Activated CD4-positive, alpha-beta T cell treated with anti-CD3 and anti-CD28 coated beads, Interleukin-2, amount 50 U/mL, for 4 hours (primary cell): ENCODE data around the gene AP1M1.
A peak's percentile ranks its signal among the peaks of the same experiment; 100 is the strongest.

Experiments
- DNase-seq, 2 experiments: peaks; one replicate each; pipeline ENCODE4 v3.0.0-alpha.2; 2020

Gene AP1M1

GRCh38 chr19:16233836-16234551 lies 36.3 kb downstream of the AP1M1 start:
- DNase-seq: no peak

DNA sequence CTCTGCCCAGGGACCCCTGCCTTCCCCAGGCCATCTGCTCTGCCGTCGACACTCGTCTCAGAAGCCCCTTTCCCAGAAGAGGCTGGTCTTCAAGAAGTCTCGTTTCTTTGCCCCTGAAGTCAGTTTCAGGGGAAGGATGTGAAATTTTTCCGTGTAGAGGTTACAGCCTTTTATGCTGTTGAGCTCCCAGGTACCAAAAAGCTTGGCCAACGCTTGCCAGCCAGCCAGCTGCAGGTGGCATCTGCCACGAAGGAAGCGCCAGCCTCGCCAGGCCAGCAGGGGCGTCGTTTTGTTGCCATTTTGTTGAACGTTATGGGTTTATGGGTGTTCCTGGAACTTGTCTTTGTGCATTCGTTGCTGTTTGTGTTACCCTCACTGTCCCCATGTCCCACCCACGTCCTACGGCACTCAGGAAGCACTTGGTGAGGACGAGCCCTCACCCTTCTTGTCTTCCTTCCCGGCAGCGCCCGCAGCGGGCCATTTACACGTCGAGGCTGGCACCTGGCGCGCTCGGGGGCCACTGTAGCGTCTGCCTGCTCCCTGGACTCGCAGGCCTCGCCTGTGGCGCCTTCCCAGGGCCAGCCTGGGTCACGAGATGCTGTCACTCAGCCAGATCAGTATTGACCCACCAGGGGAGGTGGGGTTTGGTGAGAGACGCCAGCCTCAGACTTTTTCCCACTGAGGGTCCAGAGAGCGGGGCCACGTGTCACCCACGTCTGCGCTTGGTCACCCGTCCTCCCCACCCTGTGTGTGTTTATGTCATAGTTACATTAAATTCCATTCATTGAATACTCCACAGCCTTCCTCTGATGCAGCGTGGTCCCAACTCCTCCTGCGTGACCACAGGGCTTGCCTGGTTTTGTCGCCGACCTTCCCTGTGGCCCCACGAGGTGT lies 37.1 kb downstream of the AP1M1 start:
- DNase-seq: no peak

DNA sequence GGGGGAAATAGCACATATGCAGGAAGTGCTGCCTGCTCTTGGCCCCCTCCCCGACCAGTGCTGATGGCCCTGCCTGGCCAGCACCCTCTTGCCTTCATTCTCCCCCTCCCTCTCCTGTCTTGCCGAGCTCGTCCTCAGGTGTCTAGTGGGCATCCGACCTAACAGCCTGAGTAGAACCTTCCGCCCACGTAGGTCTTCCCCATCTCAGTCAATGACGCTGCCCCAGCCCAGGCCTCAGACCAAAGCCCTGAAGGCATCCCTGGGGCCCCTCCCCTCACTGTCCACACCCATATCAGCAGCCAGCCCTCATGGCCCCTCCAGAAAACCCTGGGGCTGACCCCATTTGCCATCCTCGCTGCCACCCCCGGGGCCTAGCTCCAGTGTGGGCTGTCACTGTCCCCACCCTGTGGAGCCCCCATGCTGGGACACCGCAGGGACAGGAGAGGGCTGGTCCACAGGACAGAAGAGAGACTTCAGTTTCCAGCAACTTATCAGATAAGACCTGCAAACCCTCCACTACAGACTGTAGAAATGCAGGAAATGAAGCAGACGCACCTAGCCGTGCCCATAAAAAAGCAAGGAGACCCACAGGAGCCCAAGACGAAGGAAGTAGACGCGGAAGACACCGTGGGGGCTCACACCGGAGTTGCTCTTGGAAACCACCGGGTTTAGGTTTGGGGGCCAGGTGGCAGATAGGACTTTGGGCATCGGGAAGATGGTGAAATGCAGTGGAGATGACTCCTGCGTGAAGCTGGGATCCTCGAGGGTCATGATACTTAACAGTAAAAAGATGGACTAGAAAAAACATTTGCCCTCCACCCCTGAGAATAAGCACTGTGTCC lies 38.3 kb downstream of the AP1M1 start:
- no peak for DNase-seq

- DNase-seq: no peak
Measured at GRCh38 chr19:16244091-16244490, 46.4 kb downstream of the AP1M1 start.

DNA sequence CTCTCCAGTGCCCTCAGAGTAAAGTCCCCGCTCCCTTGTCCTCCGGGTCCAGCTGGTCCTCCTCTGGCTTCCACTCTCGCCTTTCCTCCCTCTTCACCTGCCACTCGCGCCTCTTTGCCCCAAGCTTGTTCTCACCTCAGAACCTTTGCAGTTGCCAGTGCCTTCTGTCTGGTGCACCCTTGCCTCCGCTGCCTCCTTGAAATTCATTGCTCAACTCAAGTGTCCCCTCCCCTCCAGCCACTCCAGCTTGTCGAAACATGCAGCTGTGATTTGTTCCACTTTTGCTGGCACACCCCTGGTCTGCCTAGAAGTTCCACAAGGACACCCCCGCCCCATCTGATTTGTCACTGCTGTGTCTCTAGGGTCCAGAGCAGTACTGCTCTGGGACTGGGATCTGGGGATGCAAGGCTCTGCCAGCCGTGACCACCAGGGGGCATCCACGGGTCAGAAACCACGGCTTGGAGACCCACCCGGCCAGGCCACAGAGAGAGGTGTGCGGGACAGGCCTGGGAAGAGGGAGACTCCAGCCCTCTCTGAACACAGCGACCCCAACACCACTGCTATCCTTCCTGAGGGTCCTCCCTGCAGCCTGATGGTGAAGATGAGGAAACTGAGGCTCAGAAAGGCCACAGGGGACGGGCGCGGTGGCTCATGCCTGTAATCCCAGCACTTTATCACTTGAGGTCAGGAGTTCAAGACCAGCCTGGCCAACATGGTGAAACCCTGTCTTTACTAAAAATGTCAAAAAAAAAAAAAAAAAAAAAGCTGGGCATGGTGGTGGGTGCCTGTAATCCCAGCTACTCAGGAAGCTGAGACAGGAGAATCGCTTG lies 49.9 kb downstream of the AP1M1 start:
- DNase-seq: peak; percentile 82 to 83

DNA sequence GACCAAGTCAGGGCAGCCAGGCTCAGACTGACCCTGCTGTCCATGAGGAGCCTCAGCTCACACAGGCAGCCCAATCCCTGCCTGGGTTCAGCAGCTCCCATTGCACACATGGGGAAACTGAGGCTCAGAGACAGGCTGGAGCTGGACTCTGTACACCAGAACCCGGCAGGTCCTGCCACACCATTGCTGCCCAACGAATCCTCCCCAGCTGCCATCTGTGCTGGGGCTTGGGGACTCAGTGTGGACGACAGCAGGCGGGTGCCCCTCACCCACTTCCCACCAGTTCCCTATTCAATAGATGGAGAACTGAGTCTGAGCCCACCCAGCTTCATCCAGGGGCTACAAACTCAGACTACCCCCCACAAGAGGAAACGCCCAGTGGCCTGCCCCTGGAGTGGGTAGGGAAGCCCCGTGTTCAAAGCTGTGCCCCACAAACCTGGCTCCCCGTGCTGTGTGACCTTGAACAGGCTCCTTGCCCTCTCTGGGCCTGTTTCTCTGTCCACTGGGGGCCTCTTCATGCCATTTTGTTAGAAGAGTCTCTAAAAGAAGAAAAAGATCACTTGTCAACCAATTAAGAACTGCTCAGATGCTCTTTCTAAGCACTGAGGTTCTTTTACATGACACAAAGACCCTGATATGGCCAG lies 50.8 kb downstream of the AP1M1 start:
- DNase-seq: no peak

DNA sequence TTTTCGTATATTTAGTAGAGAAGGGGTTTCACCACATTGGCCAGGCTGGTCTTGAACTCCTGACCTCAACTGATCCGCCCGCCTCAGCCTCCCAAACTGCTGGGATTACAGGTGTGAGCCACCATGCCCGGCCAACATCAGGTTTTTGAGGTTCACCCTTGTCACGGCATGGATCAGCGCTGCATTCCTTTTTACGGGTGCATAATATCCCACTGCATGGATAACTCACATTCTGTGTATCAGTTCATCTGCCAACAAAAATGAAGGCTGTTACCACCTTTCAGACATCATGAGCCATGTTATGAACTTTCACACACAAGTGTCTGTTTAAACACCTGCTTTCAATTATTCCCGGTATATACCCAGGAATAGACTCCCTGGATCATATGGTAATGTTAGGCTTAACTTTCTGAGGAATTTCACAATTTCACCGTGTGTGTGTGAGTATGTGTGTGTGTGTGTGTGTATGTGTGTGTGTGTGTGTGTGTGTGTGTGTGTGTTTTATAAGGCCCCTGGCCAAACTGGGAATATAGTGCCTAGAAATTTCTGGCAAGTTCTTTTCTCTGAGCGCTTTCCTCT lies 52.2 kb downstream of the AP1M1 start:
- no peak for DNase-seq

DNA sequence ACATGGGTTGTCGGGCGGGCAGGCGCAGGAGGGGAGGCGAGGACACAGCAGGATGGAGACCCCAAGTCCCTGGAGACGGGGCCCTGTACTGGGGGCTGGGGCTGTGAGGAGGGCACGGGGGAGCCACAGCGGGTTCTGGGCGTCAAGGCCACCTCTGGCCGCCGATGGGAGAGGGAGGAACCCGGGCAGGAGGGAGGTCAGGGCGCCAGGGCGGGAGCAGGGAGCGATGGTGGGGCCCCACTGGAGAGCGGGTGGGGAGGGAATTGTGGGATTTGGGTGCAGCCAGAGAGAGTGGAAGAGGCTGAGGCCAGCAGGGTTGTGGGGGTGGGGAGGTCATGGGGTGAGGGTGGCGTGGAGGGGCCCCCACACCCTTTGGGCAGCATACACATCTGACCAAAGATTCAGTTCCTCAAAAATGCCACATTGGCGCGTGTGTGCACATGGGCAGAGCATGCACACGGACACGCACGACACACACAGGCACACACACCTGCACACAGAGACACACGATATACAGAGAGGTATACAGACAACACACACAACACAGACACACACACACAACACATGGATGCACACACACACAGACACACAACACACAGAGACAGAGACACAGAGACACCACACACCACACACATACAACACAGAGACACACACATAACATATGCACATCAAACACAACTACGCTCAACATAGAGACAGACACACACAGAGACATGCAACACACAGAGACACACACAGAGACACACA lies 54.9 kb downstream of the AP1M1 start:
- DNase-seq: no peak

GRCh38 chr19:16254851-16255408 lies 57.2 kb downstream of the AP1M1 start:
- no peak for DNase-seq

DNA sequence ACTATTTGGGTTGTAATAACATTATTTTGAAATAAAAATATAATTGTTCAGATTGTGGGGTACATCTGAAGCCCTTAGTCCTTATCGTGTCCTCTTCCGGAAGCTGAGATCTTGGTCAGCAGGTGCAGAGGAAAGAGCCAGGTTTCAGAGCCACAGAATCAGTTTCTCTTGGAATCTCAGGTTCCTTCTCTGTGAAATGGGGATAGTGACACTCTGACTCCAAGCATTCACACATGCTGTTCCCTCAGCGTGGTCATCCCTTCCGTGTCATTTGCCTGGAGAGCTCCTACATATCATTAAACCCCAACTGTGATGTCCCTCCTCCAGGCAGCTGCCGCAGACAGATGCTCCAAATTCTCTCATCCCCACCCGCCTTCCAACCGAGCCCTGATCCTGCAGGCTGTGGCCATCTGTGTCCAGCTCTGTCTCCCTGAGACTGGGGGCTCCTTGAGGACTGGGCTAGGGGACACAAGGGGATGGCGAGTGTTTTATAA lies 59.8 kb downstream of the AP1M1 start:
- no peak for DNase-seq

GRCh38 chr19:16258440-16258903 lies 60.8 kb downstream of the AP1M1 start:
- DNase-seq: no peak

DNA sequence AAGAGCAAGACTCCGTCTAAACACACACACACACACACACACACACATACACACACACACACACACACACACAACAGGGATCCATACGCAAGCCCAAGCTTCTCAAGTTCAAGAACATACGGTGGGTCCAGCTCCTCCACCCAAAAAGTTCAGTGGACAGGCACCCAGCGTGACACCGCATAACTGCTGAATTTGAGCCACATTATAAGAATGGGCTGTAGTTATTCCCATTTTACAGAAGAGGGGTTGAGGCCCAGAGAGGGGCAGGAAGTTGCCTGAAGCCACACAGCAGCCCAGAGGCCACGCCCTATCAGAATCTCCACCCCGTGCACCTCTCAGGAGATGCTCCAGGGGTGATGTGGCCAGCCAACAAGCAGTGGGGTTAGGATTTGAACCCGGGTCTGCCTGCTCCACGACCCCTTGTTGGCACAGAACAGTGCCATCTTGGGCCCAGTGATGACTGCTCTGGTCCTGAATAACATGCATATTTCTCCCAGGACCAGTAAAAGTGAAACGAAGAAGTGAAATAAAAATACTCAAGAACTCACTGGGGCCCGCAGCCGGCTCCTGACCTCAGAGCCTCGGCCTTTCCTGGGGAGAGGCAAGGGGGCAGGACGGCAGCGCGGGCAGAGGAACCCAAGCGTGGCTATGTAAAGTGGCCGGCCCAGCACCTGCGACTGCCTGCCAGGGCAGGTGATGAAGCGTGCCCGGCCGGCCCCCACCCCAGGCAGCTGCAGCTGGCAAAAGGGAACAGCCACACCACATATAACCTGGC lies 61.9 kb downstream of the AP1M1 start:
- DNase-seq: no peak

DNA sequence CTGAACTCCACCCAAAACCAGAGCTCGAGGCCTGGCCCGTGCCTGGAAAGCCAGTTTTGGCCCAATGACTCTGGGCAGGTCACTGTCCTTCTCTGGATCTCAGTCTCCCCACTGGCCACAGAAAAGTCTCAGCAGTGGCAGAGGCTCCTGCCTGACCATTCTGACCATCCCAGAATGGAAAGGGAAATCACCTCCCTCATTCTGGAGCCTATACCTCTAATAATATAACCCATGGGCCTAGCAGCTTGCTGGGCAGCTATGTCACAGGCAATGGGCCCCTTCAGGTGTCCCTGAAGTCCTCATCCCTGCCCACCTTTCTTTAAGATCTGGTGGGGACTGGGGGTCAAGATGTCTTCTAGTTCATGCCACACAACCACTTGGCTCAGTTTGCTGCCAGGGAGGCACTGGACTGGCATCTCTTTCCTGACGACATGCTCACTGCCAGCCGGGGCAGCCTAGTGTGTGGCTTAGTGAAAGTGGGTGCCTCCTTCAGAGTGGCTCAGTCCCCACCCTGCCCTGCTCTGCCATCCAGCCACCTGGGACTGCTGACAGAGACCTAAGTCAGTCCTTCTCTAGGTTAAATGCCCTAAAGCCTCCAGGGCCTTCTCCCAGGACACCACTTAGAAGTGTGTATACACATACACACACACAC lies 62.6 kb downstream of the AP1M1 start:
- DNase-seq: no peak

GRCh38 chr19:16260812-16261161 lies 63.1 kb downstream of the AP1M1 start:
- no peak for DNase-seq

- DNase-seq: peak in 1 of 2 experiments; percentile 12
Measured at GRCh38 chr19:16261584-16262368, 64.1 kb downstream of the AP1M1 start.

DNA sequence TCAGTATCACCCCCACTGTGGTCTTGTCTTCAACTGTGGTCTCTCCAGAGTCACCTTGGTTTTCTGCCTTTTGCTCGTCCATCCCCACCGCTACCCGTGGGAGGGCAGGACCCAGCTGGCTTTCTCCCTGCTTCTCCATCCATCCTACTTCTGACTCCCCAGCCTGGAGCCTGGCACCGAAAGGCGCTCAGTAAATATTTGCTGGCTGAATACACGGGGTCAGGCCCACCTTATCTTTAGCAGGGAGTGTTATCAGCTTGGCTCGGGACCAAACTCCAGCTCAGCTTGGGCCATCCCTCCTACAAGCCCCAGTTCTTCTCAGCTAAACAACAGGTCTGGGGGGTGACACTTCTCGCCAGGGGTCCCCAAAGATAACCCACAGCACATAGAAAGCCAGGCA lies 64.9 kb downstream of the AP1M1 start:
- DNase-seq: no peak

DNA sequence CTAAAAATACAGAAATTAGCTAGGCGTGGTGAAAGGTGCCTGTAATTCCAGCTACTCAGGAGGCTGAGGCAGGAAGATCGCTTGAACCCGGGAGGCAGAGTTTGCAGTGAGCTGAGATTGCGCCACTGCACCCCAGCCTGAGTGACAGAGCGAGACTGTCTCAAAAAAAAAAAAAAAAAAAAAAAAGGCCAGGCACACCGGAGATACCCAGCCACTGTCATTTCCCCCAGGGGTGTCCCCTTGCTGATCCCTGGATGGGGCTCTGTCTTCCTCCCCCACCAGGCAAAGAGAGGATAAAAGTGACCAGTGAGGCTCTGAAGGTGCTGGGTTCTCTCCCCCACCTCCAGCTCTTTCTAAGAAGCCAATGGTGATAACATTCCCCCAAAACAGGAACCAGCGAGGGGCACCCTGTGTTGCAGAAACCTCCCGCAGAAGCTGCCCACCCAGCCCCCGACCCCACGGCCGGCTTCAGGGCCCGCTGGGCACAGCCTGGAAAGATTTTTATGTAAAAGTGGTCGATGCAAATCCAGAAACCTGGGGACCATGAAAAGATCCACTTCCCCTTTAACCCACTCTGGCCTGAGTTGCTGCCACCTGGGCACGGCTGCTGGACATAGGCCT lies 65.5 kb downstream of the AP1M1 start:
- DNase-seq: no peak
